Thoracic aorta (tissue), 2 donors: ENCODE results near the gene PCGF1. TPM values are rescaled to one million over a fixed set of nuclear protein-coding genes. Genes with fewer than 3 reads are reported as not detected.

ENCODE experiments used
- ATAC-seq: fragments of 150-250 bp; one replicate; pipeline ENCODE4 v1.8.0; 2017; ENCODE audit warnings: low read depth; ENCODE audit not compliant: insufficient number of reproducible peaks, low FRiP score
- DNase-seq: peaks from one replicate; pipeline ENCODE4 v3.0.0-alpha.2; 2020; ENCODE audit warnings: low spot score
- H3K27ac ChIP-seq, 2 donors: fragments of 200-600 bp; sonication (generic); 1 replicate in 1 of 2; 2 replicates in 1 of 2; pipeline ENCODE4 v1.5.1; 2016; ENCODE audit warnings: mild to moderate bottlenecking in 2 of 2, moderate library complexity in 2 of 2
- H3K27me3 ChIP-seq: fragments of 200-600 bp; sonication (generic); replicated peaks from 2 replicates; pipeline ENCODE4 v1.6.0; 2016; ENCODE audit warnings: mild to moderate bottlenecking; ENCODE audit not compliant: insufficient read depth
- H3K36me3 ChIP-seq: fragments of 200-600 bp; sonication (generic); one replicate; pipeline ENCODE4 v1.5.1; 2016
- H3K4me1 ChIP-seq, 2 donors: fragments of 200-600 bp; sonication (generic); 1 replicate in 1 of 2; 2 replicates in 1 of 2; pipeline versions ENCODE4 v1.5.1 to v1.6.0; 2016; ENCODE audit warnings: low read depth in 2 of 2, mild to moderate bottlenecking in 1 of 2; ENCODE audit not compliant: control insufficient read depth in 1 of 2
- H3K4me3 ChIP-seq: fragments of 200-600 bp; sonication (generic); 2 replicates; pipeline ENCODE4 v1.5.1; 2016; ENCODE audit warnings: mild to moderate bottlenecking
- H3K9me3 ChIP-seq: fragments of 200-600 bp; sonication (generic); 2 replicates; pipeline ENCODE4 v1.5.1; 2016
- total RNA-seq, 2 donors: library from RNA; depleted of rRNA; stranded (reverse); fragments of >200 nt; gene quantifications; one replicate each; pipeline versions ENCODE4 v1.1.0 to v1.2.3, GENCODE V29; 2016
- TF ChIP-seq, protein P1 (sequence below): fragments of 200-600 bp; sonication (generic); IDR thresholded peaks from one replicate; pipeline ENCODE4 v1.5.1; 2019; ENCODE audit warnings: antibody characterized with exemption

The PCGF1 gene
- total RNA-seq, 2 donors from 2014 or later = 7.8 to 8.0 TPM

DNA sequence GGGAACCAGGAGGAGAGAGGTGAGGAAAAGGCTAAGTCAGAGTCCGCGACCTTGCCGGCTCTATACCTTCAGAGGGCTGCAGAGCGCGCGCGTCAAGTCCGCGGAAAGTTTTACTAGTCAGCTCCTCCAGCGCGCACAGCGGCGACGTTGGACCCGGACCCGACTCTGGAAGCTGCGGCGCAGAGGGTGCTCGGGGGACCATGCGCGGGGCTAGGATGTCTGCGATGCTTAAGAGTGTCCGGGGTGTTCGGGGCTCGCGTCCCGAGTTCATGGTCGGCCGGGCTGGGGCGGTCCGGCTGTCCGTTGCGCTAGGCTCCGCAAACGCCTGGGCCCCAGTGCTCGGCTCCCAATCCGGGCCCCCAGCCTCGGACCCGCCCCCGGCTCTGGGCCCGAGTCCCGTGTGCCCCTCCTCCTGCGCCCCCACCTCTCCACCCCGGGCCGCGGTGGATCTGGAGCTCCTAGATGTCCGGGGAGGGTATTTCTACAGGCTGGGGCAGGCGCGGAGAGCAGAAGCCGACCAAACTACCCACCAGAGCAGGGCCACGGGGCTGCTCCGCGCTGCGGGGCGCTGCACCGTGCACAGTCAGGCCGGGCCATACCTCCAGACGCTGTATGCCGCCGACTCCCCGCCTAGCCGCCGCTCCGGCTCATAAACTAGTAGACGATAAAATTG is 8.1 kb downstream of the PCGF1 start, which contains the start of gene LBX2:
Gene LBX2, minus strand, starts transcription at position 337 of the 673 bp plus-strand sequence. Its CDS starts 66 bp downstream, at position 271.
- Histone ChIP-seq H3K27ac (peak within 1 kb of the TSS in 1 of 2 donors; percentile 37), H3K27me3 (peaks cover 6% of the 10 kb centered on the region), H3K4me1 (peaks cover 16 to 41% of the 10 kb centered on the region in 2 donors), H3K36me3 (no peaks in the 10 kb centered on the region), H3K4me3 (peak within 1 kb of the TSS; percentile 65), H3K9me3 (no peaks in the 10 kb centered on the region)
- TF ChIP-seq, protein P1, sequence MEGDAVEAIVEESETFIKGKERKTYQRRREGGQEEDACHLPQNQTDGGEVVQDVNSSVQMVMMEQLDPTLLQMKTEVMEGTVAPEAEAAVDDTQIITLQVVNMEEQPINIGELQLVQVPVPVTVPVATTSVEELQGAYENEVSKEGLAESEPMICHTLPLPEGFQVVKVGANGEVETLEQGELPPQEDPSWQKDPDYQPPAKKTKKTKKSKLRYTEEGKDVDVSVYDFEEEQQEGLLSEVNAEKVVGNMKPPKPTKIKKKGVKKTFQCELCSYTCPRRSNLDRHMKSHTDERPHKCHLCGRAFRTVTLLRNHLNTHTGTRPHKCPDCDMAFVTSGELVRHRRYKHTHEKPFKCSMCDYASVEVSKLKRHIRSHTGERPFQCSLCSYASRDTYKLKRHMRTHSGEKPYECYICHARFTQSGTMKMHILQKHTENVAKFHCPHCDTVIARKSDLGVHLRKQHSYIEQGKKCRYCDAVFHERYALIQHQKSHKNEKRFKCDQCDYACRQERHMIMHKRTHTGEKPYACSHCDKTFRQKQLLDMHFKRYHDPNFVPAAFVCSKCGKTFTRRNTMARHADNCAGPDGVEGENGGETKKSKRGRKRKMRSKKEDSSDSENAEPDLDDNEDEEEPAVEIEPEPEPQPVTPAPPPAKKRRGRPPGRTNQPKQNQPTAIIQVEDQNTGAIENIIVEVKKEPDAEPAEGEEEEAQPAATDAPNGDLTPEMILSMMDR = no peak
- DNase-seq (no peak), ATAC-seq (no peak)

DNA sequence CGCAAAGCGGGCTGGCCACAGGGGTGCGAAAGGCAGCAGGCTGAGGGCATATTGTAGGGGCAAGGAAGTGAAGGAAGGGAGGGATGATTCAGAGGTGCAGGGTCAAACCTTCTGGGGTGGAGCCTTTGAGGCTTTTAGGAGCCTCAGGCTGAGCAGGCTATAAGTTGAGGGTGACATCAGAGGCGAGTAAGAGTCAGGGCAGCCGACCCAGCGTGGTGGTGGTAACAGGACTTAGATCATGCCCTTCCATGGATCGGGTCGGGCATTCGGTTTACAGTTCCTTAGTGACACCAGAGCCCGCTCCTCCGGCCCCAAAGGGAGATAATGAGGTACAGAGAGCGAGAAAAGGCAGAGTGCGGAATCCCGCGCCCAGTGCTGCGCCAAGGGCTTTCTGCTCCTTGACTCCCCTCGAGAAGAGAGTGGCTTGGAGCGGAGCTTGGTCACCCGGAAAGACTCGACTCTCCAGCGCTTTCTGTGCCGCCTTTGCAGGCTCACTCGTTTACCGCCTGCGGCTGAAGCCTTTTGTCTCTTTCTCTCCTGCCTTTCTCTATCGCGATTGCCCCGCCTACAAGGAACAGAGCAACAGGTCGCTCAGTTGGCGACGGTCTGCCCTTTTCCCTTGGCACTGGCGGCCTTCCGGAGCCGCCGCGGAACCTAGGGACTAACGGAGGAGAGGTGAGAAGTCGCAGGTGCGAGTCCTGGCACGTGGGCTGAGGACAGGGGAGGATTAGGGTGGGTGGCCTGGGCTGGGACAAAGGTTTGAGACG is 8.8 kb downstream of the PCGF1 start:
- peak overlapping the region in 1 of 2 donors; percentile 37 for H3K27ac ChIP-seq

GRCh38 chr2:74497777-74498499 is 9.6 kb downstream of the PCGF1 start:
- ATAC-seq = no peak

More for the DNA sequence above, 8.8 kb downstream of the PCGF1 start:
- TF ChIP-seq, protein P1 = no peak
- Histone ChIP-seq H3K4me1 (peaks cover 16 to 41% of the 10 kb centered on the region in 2 donors), H3K27me3 (peaks cover 6% of the 10 kb centered on the region), H3K9me3 (no peaks in the 10 kb centered on the region), H3K4me3 (peak overlapping the region; percentile 65), H3K36me3 (peaks cover 1% of the 10 kb centered on the region)
- ATAC-seq (no peak), DNase-seq (no peak)

GRCh38 chr2:74496997-74497776 is 10.3 kb downstream of the PCGF1 start:
- DNase-seq (no peak), ATAC-seq (no peak)
- no peak overlapping the region for H3K27ac ChIP-seq
- H3K4me3 ChIP-seq = peak overlapping the region; percentile 65
- H3K4me1 ChIP-seq = peaks cover 16 to 28% of the 10 kb centered on the region in 2 donors
- H3K27me3 ChIP-seq = peaks cover 6% of the 10 kb centered on the region
- TF ChIP-seq, protein P1 = no peak
- H3K36me3 ChIP-seq = peaks cover 16% of the 10 kb centered on the region
- H3K9me3 ChIP-seq = no peaks in the 10 kb centered on the region

More at GRCh38 chr2:74497777-74498499, 9.6 kb downstream of the PCGF1 start:
- Histone ChIP-seq H3K9me3 (no peaks in the 10 kb centered on the region), H3K27ac (peak overlapping the region in 1 of 2 donors; percentile 37), H3K27me3 (peaks cover 6% of the 10 kb centered on the region), H3K4me3 (peak overlapping the region; percentile 65), H3K4me1 (peaks cover 16 to 33% of the 10 kb centered on the region in 2 donors), H3K36me3 (peaks cover 9% of the 10 kb centered on the region)
- DNase-seq = no peak
- TF ChIP-seq, protein P1 = no peak
